OCI-LY7 (cell line): ENCODE data around the gene ALG9. TPM values are rescaled to one million over a fixed set of nuclear protein-coding genes. Genes with fewer than 3 reads are reported as not detected.

ENCODE experiments used
- BruUV-seq: library from RNA; stranded (reverse); fragments of 400-500 nt; replicated peaks from 2 replicates; lab custom pipeline; 2021; lab: Mats Ljungman, UMichigan
- CTCF ChIA-PET: fragments of 300-600 bp; sonication (Branson Sonifier 250); formaldehyde crosslinking; loops from one replicate; lab custom pipeline; 2022; ENCODE audit warnings: antibody characterized with exemption; ENCODE audit not compliant: unreplicated experiment; lab: Charles Lee
- POLR2A ChIA-PET: fragments of 300-600 bp; sonication (Branson Sonifier 250); formaldehyde crosslinking; loops from one replicate; lab custom pipeline; 2022; ENCODE audit warnings: antibody characterized with exemption; lab: Charles Lee
- DNase-seq: peaks from one replicate; pipeline ENCODE4 v3.0.0-alpha.2; 2015; ENCODE audit warnings: low spot score
- H2AFZ ChIP-seq: fragments of 200-600 bp; sonication (generic), shearing (Covaris generic); 2 replicates; pipeline ENCODE4 v1.6.1; 2014; ENCODE audit warnings: mild to moderate bottlenecking, antibody characterized with exemption, low read length, moderate library complexity
- H3K27ac ChIP-seq: fragments of 200-600 bp; sonication (generic); 2 replicates; pipeline ENCODE4 v1.5.1; 2014; ENCODE audit warnings: mixed run types, low read depth, mild to moderate bottlenecking, moderate library complexity, low read length, inconsistent platforms; ENCODE audit not compliant: poor library complexity, severe bottlenecking
- H3K36me3 ChIP-seq: fragments of 200-600 bp; sonication (generic); 2 replicates; pipeline ENCODE4 v1.6.1; 2014; ENCODE audit warnings: mild to moderate bottlenecking, antibody characterized with exemption, low read length, moderate library complexity, mixed read lengths; ENCODE audit not compliant: insufficient read depth
- H3K4me1 ChIP-seq: fragments of 200-600 bp; sonication (generic); 2 replicates; pipeline ENCODE4 v1.5.1; 2014; ENCODE audit warnings: mild to moderate bottlenecking, low read length; ENCODE audit not compliant: insufficient read depth, poor library complexity, severe bottlenecking
- H3K4me2 ChIP-seq: fragments of 200-600 bp; sonication (generic); 2 replicates; pipeline ENCODE4 v1.6.1; 2014; ENCODE audit warnings: mild to moderate bottlenecking, low read length
- H3K4me3 ChIP-seq: fragments of 200-600 bp; sonication (generic); 2 replicates; pipeline ENCODE4 v1.5.1; 2014; ENCODE audit warnings: mild to moderate bottlenecking, low read depth, low read length; ENCODE audit not compliant: poor library complexity, severe bottlenecking
- H3K79me2 ChIP-seq: fragments of 200-600 bp; sonication (generic); 2 replicates; pipeline ENCODE4 v1.6.1; 2016; ENCODE audit warnings: low read depth, mild to moderate bottlenecking, low read length, moderate library complexity, mixed read lengths; ENCODE audit not compliant: insufficient read depth
- H3K9me2 ChIP-seq: fragments of 200-600 bp; sonication (generic); 2 replicates; pipeline ENCODE4 v1.6.1; 2016; ENCODE audit warnings: mild to moderate bottlenecking, low read length, mixed read lengths; ENCODE audit not compliant: insufficient read depth
- H3K9me3 ChIP-seq: fragments of 200-600 bp; sonication (generic); 2 replicates; pipeline ENCODE4 v1.6.1; 2014; ENCODE audit warnings: mild to moderate bottlenecking, mixed run types, low read length, mixed read lengths
- H4K20me1 ChIP-seq: fragments of 200-600 bp; sonication (generic); 2 replicates; pipeline ENCODE4 v1.6.1; 2014; ENCODE audit warnings: mild to moderate bottlenecking, antibody characterized with exemption, low read length, moderate library complexity, mixed read lengths; ENCODE audit not compliant: insufficient read depth
- CTCF ChIP-seq: fragments of 200-600 bp; sonication (generic); conservative IDR thresholded peaks from 2 replicates; pipeline ENCODE4 v1.5.1; 2014; ENCODE audit warnings: mild to moderate bottlenecking, antibody characterized with exemption, low read length, moderate library complexity, mixed read lengths
- EZH2phosphoT487 ChIP-seq: fragments of 200-600 bp; sonication (generic); IDR thresholded peaks from 2 replicates; pipeline ENCODE4 v1.6.1; 2018; ENCODE audit warnings: low read depth, borderline replicate concordance, mild to moderate bottlenecking, mixed run types, antibody characterized with exemption, low read length, moderate library complexity, mixed read lengths
- intact Hi-C: fragments of 100-400 bp; cut with micrococcal nuclease; formaldehyde crosslinking; loops from one replicate; pipeline ENCODE4 v1.10.0; 2022; ENCODE audit not compliant: unreplicated experiment
- total RNA-seq, 2 experiments: library from RNA; depleted of rRNA in 1 of 2; stranded (reverse); fragments of >200 nt in 1 of 2; shearing (Covaris generic) in 1 of 2; gene quantifications; 2 replicates each; pipeline ENCODE4 v1.2.3, GENCODE V29; 2014 to 2022

The ALG9 gene
- total RNA-seq, 2 experiments from 2014 or later, result 16.8 to 21.6 TPM

GRCh38 chr11:111849631-111850030, 21.8 kb downstream of the ALG9 start:
- CTCF ChIA-PET, result no interaction called here
- intact Hi-C loops, result no loop called here
- H3K4me1 ChIP-seq, result no peaks in the 10 kb centered on the region
- no peaks in the 10 kb centered on the region for H4K20me1 ChIP-seq
- no TSS peak for BruUV-seq
- DNase-seq, result no peak
- H3K27ac ChIP-seq, result no peak overlapping the region
- H3K9me2 ChIP-seq, result no peaks in the 10 kb centered on the region
- H3K4me2 ChIP-seq, result no peak overlapping the region
- TF ChIP-seq EZH2phosphoT487 (no peak), CTCF (no peak)
- no peak overlapping the region for H3K4me3 ChIP-seq
- H2AFZ ChIP-seq, result no peak overlapping the region
- POLR2A ChIA-PET, result interaction anchor here (0.6 to 0.9 kb wide), 3 partner anchors 11 to 213 kb away, joined by 3 to 6 read pairs (median 4); no protein-coding TSS in a partner anchor
- peaks cover 30% of the 10 kb centered on the region for H3K36me3 ChIP-seq
- no peaks in the 10 kb centered on the region for H3K79me2 ChIP-seq
- H3K9me3 ChIP-seq, result no peaks in the 10 kb centered on the region

- no peaks in the 10 kb centered on the region for H3K79me2 ChIP-seq
- intact Hi-C loops, result no loop called here
- ChIA-PET CTCF (no interaction called here), POLR2A (interaction anchor here (0.6 to 1.5 kb wide), 7 partner anchors 11 to 82 kb away, joined by 3 to 8 read pairs (median 4); no protein-coding TSS in a partner anchor)
- no peaks in the 10 kb centered on the region for H4K20me1 ChIP-seq
- no peak overlapping the region for H3K4me2 ChIP-seq
- no peak for TF ChIP-seq EZH2phosphoT487
- TF ChIP-seq CTCF, result no peak
- H3K27ac ChIP-seq, result no peak overlapping the region
- H3K9me3 ChIP-seq, result no peaks in the 10 kb centered on the region
- no peaks in the 10 kb centered on the region for H3K4me1 ChIP-seq
- no peak for DNase-seq
- no TSS peak for BruUV-seq
- H3K9me2 ChIP-seq, result no peaks in the 10 kb centered on the region
- no peak overlapping the region for H3K4me3 ChIP-seq
- H3K36me3 ChIP-seq, result peaks cover 15% of the 10 kb centered on the region
- no peak overlapping the region for H2AFZ ChIP-seq
Observed at GRCh38 chr11:111846636-111847035, 24.7 kb downstream of the ALG9 start.

GRCh38 chr11:111846063-111846462, 25.3 kb downstream of the ALG9 start:
- no peak overlapping the region for H3K4me2 ChIP-seq
- intact Hi-C loops, result no loop called here

More at GRCh38 chr11:111846063-111846462, 25.3 kb downstream of the ALG9 start:
- BruUV-seq, result no TSS peak
- H2AFZ ChIP-seq, result no peak overlapping the region
- no peak overlapping the region for H3K4me3 ChIP-seq
- ChIA-PET CTCF (interaction anchor here (1.2 kb wide), 1 partner anchor 19 kb away, joined by 3 read pairs; no protein-coding TSS in a partner anchor), POLR2A (interaction anchor here (0.7 to 1.5 kb wide), 5 partner anchors 11 to 69 kb away, joined by 3 to 8 read pairs (median 3); no protein-coding TSS in a partner anchor)
- H4K20me1 ChIP-seq, result no peaks in the 10 kb centered on the region
- TF ChIP-seq EZH2phosphoT487, result no peak
- no peak for TF ChIP-seq CTCF
- DNase-seq, result no peak
- H3K9me3 ChIP-seq, result no peaks in the 10 kb centered on the region
- H3K4me1 ChIP-seq, result no peaks in the 10 kb centered on the region
- no peak overlapping the region for H3K27ac ChIP-seq
- H3K36me3 ChIP-seq, result peaks cover 11% of the 10 kb centered on the region
- H3K9me2 ChIP-seq, result no peaks in the 10 kb centered on the region
- no peaks in the 10 kb centered on the region for H3K79me2 ChIP-seq
